A549 (cell line): ENCODE data around the gene FAM83G.

ENCODE experiments used
- EHF ChIP-seq: fragments of 250-450 bp; sonication (Bioruptor Pico); IDR thresholded peaks from 2 replicates; pipeline ENCODE4 v1.5.0; 2020; ENCODE audit warnings: mild to moderate bottlenecking
- EP300 ChIP-seq, 2 experiments: fragments of >200 bp; sonication (Bioruptor Twin); formaldehyde crosslinking; IDR thresholded peaks; 2 replicates in 1 of 2; 3 replicates in 1 of 2; pipeline ENCODE4 v1.6.1; 2016 to 2017
- JUNB ChIP-seq: fragments of >200 bp; sonication (Bioruptor Twin); formaldehyde crosslinking; IDR thresholded peaks from 2 replicates; pipeline ENCODE4 v1.6.1; 2016
- KDM1A ChIP-seq: fragments of 200-600 bp; sonication (generic); IDR thresholded peaks from 2 replicates; pipeline ENCODE4 v1.6.1; 2016; ENCODE audit warnings: low read depth, mild to moderate bottlenecking
- MAFK ChIP-seq: fragments of 450-650 bp; IDR thresholded peaks from 2 replicates; pipeline ENCODE4 v1.6.1; 2014; ENCODE audit not compliant: partially characterized antibody
- MAZ ChIP-seq: fragments of 150-350 bp; IDR thresholded peaks from 2 replicates; pipeline ENCODE4 v1.6.1; 2014; ENCODE audit warnings: antibody characterized with exemption, low read depth, low read length, borderline replicate concordance
- PHF8 ChIP-seq: fragments of 200-600 bp; sonication (generic); IDR thresholded peaks from 2 replicates; pipeline ENCODE4 v1.6.1; 2016; ENCODE audit warnings: low read depth, mild to moderate bottlenecking, antibody characterized with exemption, moderate library complexity, borderline replicate concordance
- POLR2A ChIP-seq: IDR thresholded peaks from 2 replicates; pipeline ENCODE4 v1.6.1; 2012; ENCODE audit warnings: mild to moderate bottlenecking, low read length
- RAD21 ChIP-seq, 2 experiments: fragments of >200 bp in 1 of 2; sonication (Bioruptor Twin) in 1 of 2; formaldehyde crosslinking in 1 of 2; IDR thresholded peaks in 1 of 2; conservative IDR thresholded peaks in 1 of 2; 2 replicates in 1 of 2; 3 replicates in 1 of 2; pipeline ENCODE4 v1.6.1; 2012 to 2018; ENCODE audit warnings: inconsistent platforms in 1 of 2
- RCOR1 ChIP-seq: fragments of 150-350 bp; IDR thresholded peaks from 2 replicates; pipeline ENCODE4 v1.6.1; 2014; ENCODE audit warnings: antibody characterized with exemption, low read length, low read depth
- RFX5 ChIP-seq: fragments of 450-650 bp; IDR thresholded peaks from 2 replicates; pipeline ENCODE4 v1.7.1; 2014; ENCODE audit warnings: antibody characterized with exemption, mild to moderate bottlenecking, moderate library complexity
- TF ChIP-seq, protein P1 (sequence below): fragments of >200 bp; sonication (Bioruptor Twin); formaldehyde crosslinking; IDR thresholded peaks from 3 replicates; pipeline ENCODE4 v1.5.1; 2016
- TF ChIP-seq, protein P2 (sequence below): fragments of 250-450 bp; sonication (Bioruptor Pico); IDR thresholded peaks from 2 replicates; pipeline ENCODE4 v1.5.0; 2021; ENCODE audit warnings: mild to moderate bottlenecking, moderate library complexity, borderline replicate concordance

DNA sequence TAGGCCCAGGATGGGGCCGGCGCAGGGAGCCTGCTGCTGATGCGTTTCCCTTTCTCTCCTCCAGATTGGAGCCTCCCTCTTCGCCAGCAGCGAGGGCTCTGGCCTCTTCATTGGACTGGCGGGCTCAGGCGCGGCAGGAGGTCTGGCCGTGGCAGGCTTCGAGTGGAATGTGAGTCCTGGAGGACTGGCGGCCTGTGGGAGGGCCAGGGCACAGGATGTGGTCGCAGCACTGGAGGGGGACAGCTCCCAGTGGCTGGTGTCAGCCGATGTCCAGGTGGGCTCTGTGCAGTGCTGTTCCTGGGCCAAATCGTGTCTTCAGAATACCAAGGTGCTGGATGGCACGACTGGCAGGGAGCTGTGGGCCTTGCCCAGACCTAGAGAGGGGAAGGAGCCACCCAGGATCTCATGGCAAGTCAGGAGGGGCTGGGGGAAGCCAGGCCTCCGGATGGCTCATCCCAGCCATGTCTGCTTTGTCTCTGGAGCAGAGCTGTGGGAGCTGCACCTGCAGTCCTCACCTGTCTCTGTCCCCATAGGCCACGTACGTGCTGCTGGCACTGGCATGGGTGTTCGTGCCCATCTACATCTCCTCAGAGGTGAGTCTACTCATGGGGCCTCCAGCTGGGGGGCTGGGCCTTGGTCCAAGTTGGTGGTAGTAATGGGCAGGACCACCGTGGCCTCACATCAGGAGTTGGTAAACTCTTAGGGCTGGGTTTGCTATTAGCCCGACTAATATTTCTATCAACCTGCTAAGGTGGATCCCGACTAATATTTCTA is 45.3 kb downstream of the FAM83G start:
- TF ChIP-seq, protein P1, sequence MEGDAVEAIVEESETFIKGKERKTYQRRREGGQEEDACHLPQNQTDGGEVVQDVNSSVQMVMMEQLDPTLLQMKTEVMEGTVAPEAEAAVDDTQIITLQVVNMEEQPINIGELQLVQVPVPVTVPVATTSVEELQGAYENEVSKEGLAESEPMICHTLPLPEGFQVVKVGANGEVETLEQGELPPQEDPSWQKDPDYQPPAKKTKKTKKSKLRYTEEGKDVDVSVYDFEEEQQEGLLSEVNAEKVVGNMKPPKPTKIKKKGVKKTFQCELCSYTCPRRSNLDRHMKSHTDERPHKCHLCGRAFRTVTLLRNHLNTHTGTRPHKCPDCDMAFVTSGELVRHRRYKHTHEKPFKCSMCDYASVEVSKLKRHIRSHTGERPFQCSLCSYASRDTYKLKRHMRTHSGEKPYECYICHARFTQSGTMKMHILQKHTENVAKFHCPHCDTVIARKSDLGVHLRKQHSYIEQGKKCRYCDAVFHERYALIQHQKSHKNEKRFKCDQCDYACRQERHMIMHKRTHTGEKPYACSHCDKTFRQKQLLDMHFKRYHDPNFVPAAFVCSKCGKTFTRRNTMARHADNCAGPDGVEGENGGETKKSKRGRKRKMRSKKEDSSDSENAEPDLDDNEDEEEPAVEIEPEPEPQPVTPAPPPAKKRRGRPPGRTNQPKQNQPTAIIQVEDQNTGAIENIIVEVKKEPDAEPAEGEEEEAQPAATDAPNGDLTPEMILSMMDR = no peak
- TF ChIP-seq POLR2A = no peak
- TF ChIP-seq EP300 (IDR thresholded peaks at IDR 0.05) = no peak
- no peak for TF ChIP-seq EHF (CRISPR knock-in tag)
- TF ChIP-seq MAFK = no peak
- no peak for TF ChIP-seq RFX5
- TF ChIP-seq PHF8 = no peak
- TF ChIP-seq, protein P2, sequence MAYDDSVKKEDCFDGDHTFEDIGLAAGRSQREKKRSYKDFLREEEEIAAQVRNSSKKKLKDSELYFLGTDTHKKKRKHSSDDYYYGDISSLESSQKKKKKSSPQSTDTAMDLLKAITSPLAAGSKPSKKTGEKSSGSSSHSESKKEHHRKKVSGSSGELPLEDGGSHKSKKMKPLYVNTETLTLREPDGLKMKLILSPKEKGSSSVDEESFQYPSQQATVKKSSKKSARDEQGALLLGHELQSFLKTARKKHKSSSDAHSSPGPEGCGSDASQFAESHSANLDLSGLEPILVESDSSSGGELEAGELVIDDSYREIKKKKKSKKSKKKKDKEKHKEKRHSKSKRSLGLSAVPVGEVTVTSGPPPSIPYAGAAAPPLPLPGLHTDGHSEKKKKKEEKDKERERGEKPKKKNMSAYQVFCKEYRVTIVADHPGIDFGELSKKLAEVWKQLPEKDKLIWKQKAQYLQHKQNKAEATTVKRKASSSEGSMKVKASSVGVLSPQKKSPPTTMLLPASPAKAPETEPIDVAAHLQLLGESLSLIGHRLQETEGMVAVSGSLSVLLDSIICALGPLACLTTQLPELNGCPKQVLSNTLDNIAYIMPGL = no peak
- TF ChIP-seq RAD21 (conservative IDR thresholded peaks at IDR 0.05 in 1 of 2, IDR thresholded peaks at IDR 0.05 in 1 of 2) = no peak
- no peak for TF ChIP-seq RCOR1
- TF ChIP-seq MAZ = no peak
- no peak for TF ChIP-seq KDM1A
- no peak for TF ChIP-seq JUNB
